HG02571 (cell line): ENCODE data around the gene NLRP7.

ENCODE experiments used
- ATAC-seq: cut with Tn5 transposase; IDR thresholded peaks from one replicate; pipeline ENCODE4 v1.9.1; 2021; ENCODE audit warnings: mild to moderate bottlenecking, moderate library complexity; ENCODE audit not compliant: unreplicated experiment

The NLRP7 gene

DNA sequence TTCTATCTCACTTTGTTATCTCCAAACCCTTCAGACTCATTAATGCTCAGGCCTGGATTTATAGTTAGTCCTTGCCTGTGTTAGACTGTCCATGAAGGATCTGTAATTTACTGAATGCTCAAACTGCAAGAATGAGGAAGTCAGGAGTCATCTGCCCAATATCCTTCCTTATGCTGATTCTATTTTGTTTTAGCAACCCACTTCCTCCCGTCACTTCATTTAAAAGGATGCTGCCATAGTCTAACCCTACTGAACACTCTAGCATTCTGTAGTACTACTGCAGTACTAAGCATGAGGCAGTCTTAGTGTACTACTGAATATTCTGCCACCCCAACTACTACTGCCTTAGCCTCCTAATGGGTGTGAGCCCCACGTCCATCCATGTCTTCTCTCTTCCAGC lies 71.8 kb downstream of the NLRP7 start:
- no peak for ATAC-seq

- ATAC-seq = no peak
Measured at GRCh38 chr19:54873990-54874389, 73.3 kb downstream of the NLRP7 start, which contains the start of gene FCAR. Gene FCAR (plus strand): TSS chr19:54874235. CDS start chr19:54874290, 55 bp downstream.
